ENCODE data around the gene FAM163B.

Gene FAM163B

DNA sequence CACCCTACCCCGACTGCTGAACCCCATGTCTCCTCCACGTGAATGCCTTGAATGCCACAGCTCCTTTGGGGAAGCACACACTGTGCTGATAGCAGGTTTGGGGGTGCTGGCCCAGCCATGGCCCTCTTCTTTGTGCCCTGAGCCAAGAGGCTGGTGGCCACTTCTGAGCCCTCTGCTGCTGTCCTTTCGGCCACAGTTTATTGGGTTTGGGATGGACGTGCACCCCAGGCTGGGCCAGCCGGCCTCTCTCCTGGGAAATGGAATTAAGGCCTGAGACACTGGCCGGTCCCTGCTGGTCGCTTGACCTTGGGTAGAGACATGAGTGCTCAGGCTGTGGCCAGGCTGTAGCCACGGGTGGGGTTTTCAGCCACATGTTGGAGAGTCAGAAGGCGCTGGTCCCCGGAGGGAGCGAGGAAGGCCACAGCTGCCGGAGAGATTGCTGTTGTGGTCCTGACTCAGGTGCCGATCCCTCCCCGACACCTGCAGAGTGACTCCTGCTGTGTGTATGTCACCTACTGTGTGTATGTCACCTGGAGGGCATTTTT lies 26.6 kb downstream of the FAM163B start:
- DNase-seq (ENCODE audit: low read depth in 3 of 3): no peak

DNA sequence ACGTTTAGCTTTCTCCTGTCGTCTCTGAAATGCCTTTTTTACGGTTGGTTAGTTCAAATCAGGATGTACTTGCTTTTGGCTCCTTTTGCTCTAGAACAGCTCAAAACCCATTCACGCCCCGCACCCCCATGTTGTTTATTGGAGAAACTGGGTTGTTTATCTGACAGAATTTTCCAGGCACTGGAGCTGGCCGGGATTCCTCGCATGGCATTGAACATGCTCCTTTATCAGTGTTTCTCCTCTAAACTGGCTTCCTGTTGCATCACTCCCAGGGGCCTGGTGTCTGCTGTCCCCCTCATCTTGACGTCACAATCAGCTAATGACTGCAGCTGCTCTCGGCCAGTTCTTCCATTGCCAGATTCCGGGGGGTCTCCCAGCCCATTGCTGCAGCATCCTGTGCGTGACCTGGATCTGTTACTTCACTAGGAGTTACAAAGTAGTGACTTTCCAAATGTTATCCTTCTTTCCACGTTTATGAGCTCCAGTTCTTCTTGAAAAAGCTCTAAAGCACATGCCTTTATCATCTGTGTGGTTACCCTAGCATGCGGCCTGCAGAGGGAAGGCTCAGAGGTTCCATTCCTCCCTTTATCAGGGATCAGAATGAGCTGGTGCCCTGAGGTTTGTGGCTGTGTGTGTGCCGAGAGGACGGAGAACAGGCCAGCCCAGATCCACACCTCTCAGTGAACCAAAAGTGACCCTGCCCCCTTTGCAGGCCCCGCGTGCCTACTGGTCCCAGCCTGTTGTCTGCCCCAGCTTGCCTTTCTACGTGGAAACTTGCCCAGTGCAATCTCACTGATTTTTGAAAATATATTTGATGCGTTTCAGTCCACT lies 27.5 kb downstream of the FAM163B start:
- no peak for DNase-seq (ENCODE audit: low read depth in 3 of 3)

- no peak for DNase-seq (ENCODE audit: low read depth in 3 of 3)
These were observed 28.2 kb downstream of the FAM163B start for GRCh38 chr9:133581011-133581410.

DNA sequence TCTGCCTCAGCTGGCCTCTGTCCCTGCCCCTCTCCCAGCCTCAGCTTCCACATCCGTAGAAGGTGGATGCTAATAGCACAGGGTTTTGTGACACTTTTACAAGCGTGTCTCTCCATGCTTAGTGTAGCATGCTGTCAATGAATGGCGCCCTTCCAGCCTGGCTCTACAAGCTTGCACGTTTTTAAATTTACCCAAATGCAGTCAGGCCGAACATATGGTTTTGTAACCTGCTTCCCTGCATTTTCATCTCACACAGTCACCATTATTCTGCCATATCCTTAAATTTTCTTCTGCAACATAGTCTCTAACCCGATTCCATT lies 28.8 kb downstream of the FAM163B start:
- DNase-seq (ENCODE audit: low read depth in 3 of 3): no peak

- no peak for DNase-seq (ENCODE audit: low read depth in 3 of 3)
These were observed 29.4 kb downstream of the FAM163B start for GRCh38 chr9:133579601-133580418.

GRCh38 chr9:133578524-133579441 lies 30.4 kb downstream of the FAM163B start:
- DNase-seq (ENCODE audit: low read depth in 3 of 3): no peak

DNA sequence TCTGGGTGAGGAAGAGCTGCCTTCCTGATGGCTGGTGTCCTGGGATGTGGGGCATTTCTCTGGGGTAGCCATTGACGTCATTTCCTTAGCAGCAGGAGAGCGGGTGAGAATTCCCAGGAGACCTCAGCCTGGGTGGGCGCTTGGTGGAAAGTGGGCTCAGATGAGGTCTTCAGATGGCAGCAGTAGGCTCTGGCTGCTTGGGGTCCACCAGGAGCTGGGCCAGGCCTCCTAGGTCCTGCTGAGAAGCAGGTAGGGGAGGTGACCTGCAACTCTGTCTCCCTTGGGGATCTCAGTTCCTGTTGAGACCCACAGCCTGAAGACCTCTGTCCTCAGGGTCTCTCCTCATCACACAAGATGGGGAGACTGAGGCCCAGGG lies 31.5 kb downstream of the FAM163B start:
- no peak for DNase-seq (ENCODE audit: low read depth in 3 of 3)

GRCh38 chr9:133576875-133577736 lies 32.1 kb downstream of the FAM163B start:
- no peak for DNase-seq (ENCODE audit: low read depth in 3 of 3)

GRCh38 chr9:133576031-133576874 lies 32.9 kb downstream of the FAM163B start:
- DNase-seq (ENCODE audit: low read depth in 3 of 3): no peak

DNA sequence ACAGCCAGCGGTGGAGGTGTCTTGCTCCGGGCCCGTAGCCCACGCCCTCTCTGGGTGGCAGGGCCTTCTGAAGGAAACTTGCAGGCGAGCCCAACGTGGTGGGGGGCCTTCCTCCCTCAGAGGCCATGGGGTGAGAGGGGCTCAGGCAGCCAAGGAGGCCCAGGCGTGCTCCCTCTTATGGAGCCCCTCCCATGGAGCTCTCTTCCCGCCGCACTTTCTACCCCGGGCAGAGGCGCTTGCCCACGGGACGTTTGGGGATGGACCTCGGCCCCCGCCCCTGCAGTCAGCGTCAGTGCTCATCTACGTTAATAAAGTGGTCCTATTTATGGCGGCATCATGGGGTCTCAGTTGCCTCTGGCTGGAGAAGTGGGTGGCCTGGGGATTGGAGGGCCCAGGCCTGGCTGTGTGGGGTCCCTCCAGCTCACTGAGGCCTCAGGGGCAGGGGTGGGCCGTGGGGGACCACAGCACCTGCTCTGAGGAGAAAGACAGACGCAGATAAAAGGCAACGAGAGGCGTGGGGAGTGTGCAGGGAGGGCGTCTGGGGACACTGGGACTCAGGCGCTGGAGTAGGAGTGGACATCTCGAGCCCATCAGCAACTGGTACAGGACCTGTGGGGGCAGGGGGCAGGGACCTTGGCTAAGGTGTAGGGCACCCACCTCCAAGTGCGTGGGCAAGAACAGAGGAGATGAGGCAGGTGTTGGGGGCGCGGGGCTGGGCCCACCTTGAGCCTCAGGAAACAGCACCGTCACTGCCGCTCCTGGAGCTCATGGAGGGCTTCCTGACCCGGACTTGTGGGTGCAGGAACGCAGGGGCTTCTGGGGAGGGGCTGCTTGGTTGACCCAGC lies 33.8 kb downstream of the FAM163B start:
- DNase-seq (ENCODE audit: low read depth in 3 of 3): no peak

DNA sequence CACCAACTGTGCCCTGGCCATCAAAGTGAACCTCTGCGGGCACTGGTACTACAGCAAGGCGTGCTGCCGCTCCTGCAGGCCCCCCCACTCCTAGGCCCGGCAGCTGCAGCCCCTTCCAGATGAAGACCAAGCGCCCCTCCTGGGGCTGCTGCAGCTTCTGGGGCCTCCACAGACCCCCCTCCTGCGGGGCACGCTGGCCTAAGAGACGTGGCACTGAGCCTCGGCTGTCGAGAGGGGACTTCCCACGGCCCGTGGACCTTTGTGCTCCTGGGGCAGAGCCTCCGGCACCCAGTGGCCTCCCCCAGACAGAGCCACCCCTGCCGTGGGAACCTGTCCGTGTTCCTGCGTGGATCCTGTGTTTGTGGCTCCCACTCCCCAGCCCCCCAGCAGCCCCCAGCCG lies 34.4 kb downstream of the FAM163B start:
- no peak for DNase-seq (ENCODE audit: low read depth in 3 of 3)

DNA sequence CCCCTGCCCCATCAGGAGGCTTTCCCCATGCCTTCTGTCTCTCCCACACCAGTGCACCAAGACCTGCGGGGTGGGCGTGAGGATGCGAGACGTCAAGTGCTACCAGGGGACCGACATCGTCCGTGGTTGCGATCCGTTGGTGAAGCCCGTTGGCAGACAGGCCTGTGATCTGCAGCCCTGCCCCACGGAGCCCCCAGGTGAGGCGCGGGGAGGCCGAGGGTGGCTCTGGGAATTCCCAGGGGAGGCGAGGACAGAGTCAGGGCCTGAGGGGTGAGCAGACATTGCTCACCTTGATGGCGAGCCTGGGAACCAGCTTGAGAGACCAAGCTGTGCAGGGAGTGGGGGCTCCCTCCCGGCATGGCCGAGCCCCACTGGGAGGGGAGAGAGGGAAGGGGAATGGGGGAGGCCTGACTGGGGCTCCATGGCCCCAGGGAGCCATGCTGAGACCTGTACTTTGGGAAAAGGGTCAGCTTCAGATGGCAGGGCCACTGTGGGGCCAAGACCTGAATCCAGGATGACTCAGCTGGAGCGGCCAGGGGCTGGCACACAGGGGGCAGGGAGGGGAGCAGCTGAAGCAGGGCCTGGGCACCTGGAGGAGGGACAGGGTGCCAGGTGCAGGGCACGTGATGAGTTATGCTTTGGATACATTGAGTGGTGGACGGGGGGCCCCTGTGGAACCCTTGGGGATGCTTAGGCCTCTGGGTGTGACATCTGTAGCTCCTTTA lies 35.2 kb downstream of the FAM163B start:
- no peak for DNase-seq (ENCODE audit: low read depth in 3 of 3)

GRCh38 chr9:133572821-133573361 lies 36.3 kb downstream of the FAM163B start:
- no peak for DNase-seq (ENCODE audit: low read depth in 3 of 3)

GRCh38 chr9:133571896-133572595 lies 37.1 kb downstream of the FAM163B start:
- no peak for DNase-seq (ENCODE audit: low read depth in 3 of 3)

GRCh38 chr9:133571391-133571890 lies 37.7 kb downstream of the FAM163B start:
- no peak for DNase-seq (ENCODE audit: low read depth in 3 of 3)

DNA sequence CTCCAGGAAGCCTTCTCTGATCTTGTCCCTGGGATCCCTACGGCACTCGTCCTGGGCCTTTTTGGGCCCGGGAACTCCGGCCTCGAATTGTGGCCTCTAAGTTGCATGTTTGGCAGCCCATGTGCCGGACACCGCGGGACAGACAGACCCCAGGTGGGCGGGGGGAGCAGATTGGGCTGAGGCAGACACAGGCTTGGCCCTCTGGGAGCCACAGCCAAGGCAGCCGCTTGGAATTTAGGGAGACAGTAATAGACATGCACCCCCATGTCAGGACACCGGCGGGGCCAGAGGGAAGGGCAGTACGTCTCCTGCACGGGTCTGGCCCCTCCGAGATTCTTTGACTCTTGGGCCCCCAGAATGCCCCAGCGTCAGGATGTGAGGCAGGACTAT lies 38.5 kb downstream of the FAM163B start:
- DNase-seq (ENCODE audit: low read depth in 3 of 3): no peak
